K562 (cell line): ENCODE measurements around the gene SUPT5H. TPM values are rescaled to one million over a fixed set of nuclear protein-coding genes. Genes with fewer than 3 reads are reported as not detected.

Experiments
- BCL6 ChIP-seq: fragments of 250-450 bp; sonication (Bioruptor Pico); IDR thresholded peaks from 2 replicates; pipeline ENCODE4 v1.4.0; 2020
- CBX5 ChIP-seq: IDR thresholded peaks from 2 replicates; pipeline ENCODE4 v1.6.1; 2014; ENCODE audit warnings: low read depth, borderline replicate concordance
- CEBPB ChIP-seq: fragments of 450-650 bp; IDR thresholded peaks from 2 replicates; pipeline ENCODE4 v1.6.1; 2016; ENCODE audit warnings: missing genetic modification characterization, missing compliant biosample characterization
- GATAD2B ChIP-seq: fragments of 450-650 bp; IDR thresholded peaks from 2 replicates; pipeline ENCODE4 v1.6.1; 2017; ENCODE audit warnings: mild to moderate bottlenecking, borderline replicate concordance
- HCFC1 ChIP-seq: IDR thresholded peaks from 2 replicates; pipeline ENCODE4 v1.6.1; 2012; ENCODE audit warnings: low read depth, low read length, improper control_type of control experiment
- HDAC2 ChIP-seq: fragments of 450-650 bp; IDR thresholded peaks from 2 replicates; pipeline ENCODE4 v1.6.1; 2016; ENCODE audit warnings: mild to moderate bottlenecking
- KLF1 ChIP-seq: fragments of 450-650 bp; IDR thresholded peaks from 2 replicates; pipeline ENCODE4 v1.6.1; 2016; ENCODE audit warnings: missing genetic modification characterization, missing compliant biosample characterization
- LEF1 ChIP-seq: fragments of 450-650 bp; IDR thresholded peaks from 2 replicates; pipeline ENCODE4 v1.6.1; 2016; ENCODE audit warnings: mild to moderate bottlenecking
- RBM14 ChIP-seq: fragments of 200-400 bp; formaldehyde crosslinking; IDR thresholded peaks from 2 replicates; pipeline ENCODE4 v1.6.1; 2018; ENCODE audit warnings: low read depth, mild to moderate bottlenecking, low read length, moderate library complexity, borderline replicate concordance; ENCODE audit not compliant: insufficient read depth
- RBM34 ChIP-seq: fragments of 200-400 bp; formaldehyde crosslinking; IDR thresholded peaks from 2 replicates; pipeline ENCODE4 v1.6.1; 2018; ENCODE audit warnings: low read length, borderline replicate concordance; ENCODE audit not compliant: insufficient read depth
- TGIF2 ChIP-seq: sonication (generic); formaldehyde crosslinking; IDR thresholded peaks from 2 replicates; pipeline ENCODE4 v1.8.1; 2022; ENCODE audit warnings: mild to moderate bottlenecking, missing genetic modification reagents, moderate library complexity
- ZBTB43 ChIP-seq: sonication (generic); formaldehyde crosslinking; IDR thresholded peaks from 2 replicates; pipeline ENCODE4 v1.8.0; 2023; ENCODE audit warnings: mild to moderate bottlenecking, missing genetic modification reagents
- ZBTB7A ChIP-seq: IDR thresholded peaks from 2 replicates; pipeline ENCODE4 v1.6.1; 2011; ENCODE audit warnings: low read depth, mild to moderate bottlenecking, low read length, moderate library complexity, borderline replicate concordance; ENCODE audit not compliant: control insufficient read depth
- ZNF217 ChIP-seq: sonication (generic); formaldehyde crosslinking; IDR thresholded peaks from 2 replicates; pipeline ENCODE4 v1.8.0; 2022; ENCODE audit warnings: mild to moderate bottlenecking, missing genetic modification reagents
- ZNF696 ChIP-seq: fragments of 250-450 bp; sonication (Bioruptor Pico); conservative IDR thresholded peaks from 2 replicates; pipeline ENCODE4 v1.4.0; 2020; ENCODE audit warnings: mild to moderate bottlenecking, moderate library complexity
- polyA plus RNA-seq, 8 experiments: library from polyadenylated mRNA; depleted of rRNA in 4 of 8; stranded (reverse) in 5 of 8; unstranded in 3 of 8; fragments of >200 nt; fragmentation: Nextera tagmentation in 2 of 8; fragmentation: Illumina TruSeq in 1 of 8; extraction: Ambion mirVana in 2 of 8; extraction: Trizol in 1 of 8; gene quantifications; 2 replicates each; pipeline versions ENCODE4 v1.2.1 to v1.2.3, GENCODE V29; 2011 to 2014; ENCODE audit warnings: inconsistent platforms in 1 of 8, missing spikeins in 1 of 8
- total RNA-seq, 7 experiments: library from RNA; depleted of rRNA in 6 of 7; stranded (reverse); fragments of >200 nt in 6 of 7; fragmentation: Illumina TruSeq in 2 of 7; extraction: Trizol in 2 of 7; gene quantifications; 2 replicates each; pipeline versions ENCODE4 v1.2.1 to v1.2.3, GENCODE V29; 2011 to 2021; ENCODE audit warnings: low replicate concordance in 1 of 7
- TF ChIP-seq, protein P1 (sequence below), 2 experiments: fragments of 450-650 bp; IDR thresholded peaks; 2 replicates each; pipeline ENCODE4 v1.6.1; 2016; ENCODE audit warnings: mild to moderate bottlenecking in 2 of 2, borderline replicate concordance in 1 of 2, low read depth in 1 of 2, moderate library complexity in 1 of 2
- TF ChIP-seq, protein P2 (sequence below): fragments of 200-800 bp; sonication (Bioruptor generic); IDR thresholded peaks from 2 replicates; pipeline ENCODE4 v1.6.1; 2017; ENCODE audit warnings: missing genetic modification characterization, missing compliant biosample characterization

SUPT5H gene
- total and polyA plus RNA-seq, 9 of the 15 experiments (the other 6 are each of a cell fraction or from before 2014, with no cell fraction given) = 13.3 to 85.9 (median 35.9) TPM

DNA sequence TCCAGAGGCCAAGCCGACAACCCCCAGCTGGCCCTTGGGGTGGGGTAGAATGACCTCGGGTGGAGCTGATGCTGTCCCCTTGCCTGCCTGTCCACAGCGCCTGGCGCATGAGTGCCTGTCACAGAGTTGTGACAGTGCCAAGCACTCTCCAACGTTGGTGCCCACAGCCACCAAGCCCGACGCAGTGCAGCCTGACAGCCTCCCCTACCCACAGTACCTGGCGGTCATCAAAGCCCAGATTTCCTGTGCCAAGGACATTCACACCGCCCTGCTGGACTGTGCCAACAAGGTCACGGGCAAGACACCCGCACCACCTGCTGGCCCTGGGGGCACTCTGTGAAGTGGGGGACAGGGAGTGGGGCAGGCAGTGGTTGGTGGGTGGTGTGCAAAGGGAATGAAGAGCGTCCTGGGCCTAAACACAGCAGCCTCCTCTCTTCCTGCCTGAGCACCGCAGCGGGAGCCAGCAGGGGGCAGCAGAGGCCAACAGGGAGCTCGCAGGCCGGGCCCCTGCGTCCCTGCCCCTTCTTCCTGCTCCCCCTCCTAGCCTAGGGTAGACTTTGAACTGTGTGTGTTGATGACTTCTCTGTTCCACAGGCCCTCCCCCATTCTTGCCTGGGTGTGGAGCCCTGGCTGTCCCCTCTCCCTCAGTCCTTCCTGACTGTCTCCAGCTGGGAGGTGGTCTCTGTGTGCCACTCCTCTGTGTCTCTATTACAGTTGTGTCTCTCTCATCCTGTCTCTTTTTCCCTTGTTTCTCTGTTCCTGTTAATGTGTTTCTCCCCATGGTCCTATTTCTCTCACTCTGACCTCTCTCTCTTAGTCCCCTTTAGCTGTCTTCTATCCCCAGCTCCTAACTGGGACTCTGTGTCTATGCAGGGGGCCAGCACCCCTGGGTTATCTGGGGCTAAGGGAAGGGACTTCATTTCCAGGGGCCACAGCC, 47.8 kb upstream of the SUPT5H start (continued):
- TF ChIP-seq ZNF696 (CRISPR knock-in tag) (no peak), RBM14 (no peak), CBX5 (no peak; the same call in 1 of the 2 replicates), BCL6 (CRISPR knock-in tag) (no peak), HCFC1 (no peak), GATAD2B (no peak), CEBPB (tag) (no peak), KLF1 (tag) (no peak), ZBTB7A (peak; percentile 89; the same call in 1 of the 2 replicates), TGIF2 (CRISPR knock-in tag) (no peak), RBM34 (no peak), ZNF217 (no peak), LEF1 (no peak), ZBTB43 (CRISPR knock-in tag) (no peak), HDAC2 (peak; percentile 57; the same call in 1 of the 2 replicates)
- TF ChIP-seq, protein P1, sequence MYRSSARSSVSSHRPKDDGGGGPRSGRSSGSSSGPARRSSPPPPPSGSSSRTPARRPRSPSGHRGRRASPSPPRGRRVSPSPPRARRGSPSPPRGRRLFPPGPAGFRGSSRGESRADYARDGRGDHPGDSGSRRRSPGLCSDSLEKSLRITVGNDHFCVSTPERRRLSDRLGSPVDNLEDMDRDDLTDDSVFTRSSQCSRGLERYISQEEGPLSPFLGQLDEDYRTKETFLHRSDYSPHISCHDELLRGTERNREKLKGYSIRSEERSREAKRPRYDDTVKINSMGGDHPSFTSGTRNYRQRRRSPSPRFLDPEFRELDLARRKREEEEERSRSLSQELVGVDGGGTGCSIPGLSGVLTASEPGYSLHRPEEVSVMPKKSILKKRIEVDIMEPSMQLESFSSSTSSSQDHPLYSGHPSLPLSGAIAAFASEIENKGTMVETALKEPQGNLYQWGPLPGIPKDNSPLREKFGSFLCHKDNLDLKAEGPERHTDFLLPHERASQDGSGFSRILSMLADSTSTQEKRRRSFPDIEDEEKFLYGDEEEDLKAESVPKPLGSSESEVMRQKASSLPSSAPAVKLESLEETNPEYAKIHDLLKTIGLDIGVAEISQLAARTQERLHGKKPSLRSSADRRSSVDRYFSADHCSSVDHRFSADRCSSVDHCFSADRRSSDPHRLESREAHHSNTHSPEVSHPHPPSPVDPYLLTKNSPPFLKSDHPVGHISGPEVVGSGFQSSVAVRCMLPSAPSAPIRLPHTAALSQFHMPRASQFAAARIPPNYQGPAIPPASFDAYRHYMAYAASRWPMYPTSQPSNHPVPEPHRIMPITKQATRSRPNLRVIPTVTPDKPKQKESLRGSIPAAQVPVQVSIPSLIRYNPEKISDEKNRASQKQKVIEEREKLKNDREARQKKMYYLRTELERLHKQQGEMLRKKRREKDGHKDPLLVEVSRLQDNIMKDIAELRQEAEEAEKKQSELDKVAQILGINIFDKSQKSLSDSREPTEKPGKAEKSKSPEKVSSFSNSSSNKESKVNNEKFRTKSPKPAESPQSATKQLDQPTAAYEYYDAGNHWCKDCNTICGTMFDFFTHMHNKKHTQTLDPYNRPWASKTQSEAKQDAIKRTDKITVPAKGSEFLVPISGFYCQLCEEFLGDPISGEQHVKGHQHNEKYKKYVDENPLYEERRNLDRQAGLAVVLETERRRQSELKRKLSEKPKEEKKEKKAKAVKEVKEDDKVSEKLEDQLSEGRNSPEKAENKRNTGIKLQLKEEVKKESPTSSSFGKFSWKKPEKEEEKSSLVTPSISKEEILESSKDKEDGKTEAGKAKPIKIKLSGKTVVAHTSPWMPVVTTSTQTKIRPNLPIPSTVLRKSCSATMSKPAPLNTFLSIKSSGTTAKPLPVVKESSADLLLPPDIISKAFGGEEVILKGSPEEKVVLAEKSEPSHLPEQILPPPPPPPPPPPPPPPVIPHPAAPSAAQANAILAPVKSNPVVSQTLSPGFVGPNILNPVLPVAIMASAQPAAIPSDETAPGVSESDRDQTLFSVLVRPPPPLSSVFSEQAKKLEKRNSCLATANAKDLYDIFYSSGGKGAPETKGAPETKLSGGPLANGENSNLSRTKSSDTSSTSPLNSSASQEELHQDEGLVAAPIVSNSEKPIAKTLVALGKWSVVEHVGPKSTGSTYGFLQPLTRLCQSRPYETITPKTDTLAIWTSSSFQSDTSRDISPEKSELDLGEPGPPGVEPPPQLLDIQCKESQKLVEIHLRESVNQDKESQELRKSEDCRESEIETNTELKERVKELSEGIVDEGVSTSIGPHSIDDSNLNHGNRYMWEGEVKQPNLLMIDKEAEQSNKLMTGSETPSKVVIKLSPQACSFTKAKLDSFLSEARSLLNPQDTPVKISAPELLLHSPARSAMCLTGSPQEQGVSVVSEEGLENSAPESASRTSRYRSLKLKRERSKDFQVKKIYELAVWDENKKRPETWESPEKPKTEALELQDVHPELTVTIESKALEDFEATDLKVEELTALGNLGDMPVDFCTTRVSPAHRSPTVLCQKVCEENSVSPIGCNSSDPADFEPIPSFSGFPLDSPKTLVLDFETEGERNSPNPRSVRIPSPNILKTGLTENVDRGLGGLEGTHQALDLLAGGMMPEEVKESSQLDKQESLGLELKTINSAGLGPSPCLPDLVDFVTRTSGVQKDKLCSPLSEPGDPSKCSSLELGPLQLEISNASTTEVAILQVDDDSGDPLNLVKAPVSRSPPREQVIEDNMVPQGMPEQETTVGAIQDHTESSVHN (IDR thresholded peaks at IDR 0.05; ENCODE audit: borderline replicate concordance in 1 of 2, low read depth in 1 of 2) = no peak
- TF ChIP-seq, protein P2, sequence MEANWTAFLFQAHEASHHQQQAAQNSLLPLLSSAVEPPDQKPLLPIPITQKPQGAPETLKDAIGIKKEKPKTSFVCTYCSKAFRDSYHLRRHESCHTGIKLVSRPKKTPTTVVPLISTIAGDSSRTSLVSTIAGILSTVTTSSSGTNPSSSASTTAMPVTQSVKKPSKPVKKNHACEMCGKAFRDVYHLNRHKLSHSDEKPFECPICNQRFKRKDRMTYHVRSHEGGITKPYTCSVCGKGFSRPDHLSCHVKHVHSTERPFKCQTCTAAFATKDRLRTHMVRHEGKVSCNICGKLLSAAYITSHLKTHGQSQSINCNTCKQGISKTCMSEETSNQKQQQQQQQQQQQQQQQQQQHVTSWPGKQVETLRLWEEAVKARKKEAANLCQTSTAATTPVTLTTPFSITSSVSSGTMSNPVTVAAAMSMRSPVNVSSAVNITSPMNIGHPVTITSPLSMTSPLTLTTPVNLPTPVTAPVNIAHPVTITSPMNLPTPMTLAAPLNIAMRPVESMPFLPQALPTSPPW = peak; percentile 86
